SKM-1 (cell line): ENCODE data around the gene RTF1.

Experiments used
- DNase-seq: peaks from one replicate; lab custom pipeline; 2025; ENCODE audit not compliant: unreplicated experiment; lab: John Stamatoyannopoulos, UW

Gene RTF1

GRCh38 chr15:41484937-41485625 lies 68.2 kb downstream of the RTF1 start:
- DNase-seq: no peak

GRCh38 chr15:41486286-41486685 lies 69.4 kb downstream of the RTF1 start:
- no peak for DNase-seq

DNA sequence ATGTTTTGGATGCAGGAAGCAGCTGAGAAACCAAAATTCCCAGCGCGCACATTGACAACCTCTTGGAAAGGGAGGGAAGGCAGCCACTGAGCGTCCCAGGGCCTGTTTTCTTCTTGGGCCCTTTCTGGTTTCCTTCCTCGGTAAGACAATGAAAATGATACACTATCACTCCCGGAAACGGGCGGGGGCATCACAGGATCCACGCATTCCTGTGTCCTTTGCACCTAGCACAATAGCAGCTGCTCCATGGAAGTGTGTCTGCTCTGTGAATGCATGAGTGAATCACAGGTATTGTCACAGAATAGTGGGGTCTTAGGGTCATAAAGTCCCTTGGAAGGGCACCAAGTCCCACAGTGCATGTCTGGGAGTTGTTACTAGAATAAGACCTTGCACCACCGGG lies 70.5 kb downstream of the RTF1 start:
- no peak for DNase-seq

GRCh38 chr15:41487802-41488201 lies 70.9 kb downstream of the RTF1 start:
- no peak for DNase-seq

GRCh38 chr15:41489641-41490040 lies 72.7 kb downstream of the RTF1 start:
- no peak for DNase-seq

GRCh38 chr15:41490355-41490754 lies 73.5 kb downstream of the RTF1 start:
- no peak for DNase-seq

DNA sequence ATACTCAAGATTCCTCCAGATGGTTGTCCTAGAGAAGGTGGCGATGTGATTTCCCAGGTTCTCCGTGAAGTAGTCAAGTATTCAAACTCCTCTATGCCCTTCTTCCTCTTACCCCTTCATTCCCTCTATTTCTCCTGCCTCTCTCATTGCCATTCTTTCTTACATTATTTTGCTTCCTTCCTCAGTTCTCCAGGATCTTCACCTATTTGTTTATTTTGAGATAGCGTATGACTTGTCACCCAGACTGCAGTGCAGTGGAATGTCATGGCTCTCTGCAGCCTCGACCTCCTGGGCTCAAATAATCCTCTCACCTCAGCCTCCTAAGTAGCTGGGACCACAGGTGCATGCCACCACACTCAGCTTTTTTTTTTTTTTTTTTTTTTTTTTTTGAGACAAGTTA lies 75.0 kb downstream of the RTF1 start:
- DNase-seq: no peak

DNA sequence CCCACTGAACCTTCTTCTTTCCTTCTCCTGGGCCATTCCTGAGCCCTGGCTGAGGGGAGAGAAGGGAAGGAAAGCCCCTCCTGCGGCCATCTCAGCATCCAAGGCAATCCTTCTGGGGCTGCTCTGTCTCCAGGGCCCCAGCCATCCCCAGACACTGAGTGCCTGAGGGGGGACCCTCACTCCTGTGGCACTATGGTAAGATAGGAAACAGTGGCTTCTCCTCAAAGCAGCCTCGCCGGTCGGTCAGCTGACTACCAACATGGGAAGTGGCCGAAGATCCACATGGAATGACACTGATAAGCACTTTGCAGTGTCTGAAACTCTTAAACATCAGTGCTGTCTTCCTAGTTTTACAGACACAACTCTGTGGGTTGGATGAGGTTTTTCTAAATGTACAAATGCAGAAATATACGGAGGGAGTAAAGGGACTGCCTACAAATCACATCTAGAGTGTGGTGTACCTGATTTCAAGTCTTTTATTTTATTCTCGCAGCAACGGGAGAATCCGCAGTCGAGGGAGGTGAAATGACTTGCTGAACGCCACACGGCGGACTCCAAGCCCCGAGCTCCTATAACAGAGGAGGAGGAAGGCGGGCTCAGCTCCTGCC lies 75.8 kb downstream of the RTF1 start:
- DNase-seq: no peak

GRCh38 chr15:41493205-41493901 lies 76.5 kb downstream of the RTF1 start, which contains the start of gene ITPKA:
TSS of gene ITPKA (plus strand) at chr15:41493874. CDS start at chr15:41493928, 54 bp downstream.
- DNase-seq: peak; percentile 50

DNA sequence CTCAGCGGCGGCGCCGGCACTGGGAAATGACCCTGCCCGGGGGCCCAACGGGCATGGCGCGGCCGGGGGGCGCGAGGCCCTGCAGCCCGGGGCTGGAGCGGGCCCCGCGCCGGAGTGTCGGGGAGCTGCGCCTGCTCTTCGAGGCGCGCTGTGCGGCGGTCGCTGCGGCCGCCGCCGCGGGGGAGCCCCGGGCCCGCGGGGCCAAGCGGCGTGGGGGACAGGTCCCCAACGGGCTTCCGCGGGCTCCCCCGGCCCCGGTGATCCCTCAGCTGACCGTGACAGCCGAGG lies 77.0 kb downstream of the RTF1 start:
- DNase-seq: no peak

DNA sequence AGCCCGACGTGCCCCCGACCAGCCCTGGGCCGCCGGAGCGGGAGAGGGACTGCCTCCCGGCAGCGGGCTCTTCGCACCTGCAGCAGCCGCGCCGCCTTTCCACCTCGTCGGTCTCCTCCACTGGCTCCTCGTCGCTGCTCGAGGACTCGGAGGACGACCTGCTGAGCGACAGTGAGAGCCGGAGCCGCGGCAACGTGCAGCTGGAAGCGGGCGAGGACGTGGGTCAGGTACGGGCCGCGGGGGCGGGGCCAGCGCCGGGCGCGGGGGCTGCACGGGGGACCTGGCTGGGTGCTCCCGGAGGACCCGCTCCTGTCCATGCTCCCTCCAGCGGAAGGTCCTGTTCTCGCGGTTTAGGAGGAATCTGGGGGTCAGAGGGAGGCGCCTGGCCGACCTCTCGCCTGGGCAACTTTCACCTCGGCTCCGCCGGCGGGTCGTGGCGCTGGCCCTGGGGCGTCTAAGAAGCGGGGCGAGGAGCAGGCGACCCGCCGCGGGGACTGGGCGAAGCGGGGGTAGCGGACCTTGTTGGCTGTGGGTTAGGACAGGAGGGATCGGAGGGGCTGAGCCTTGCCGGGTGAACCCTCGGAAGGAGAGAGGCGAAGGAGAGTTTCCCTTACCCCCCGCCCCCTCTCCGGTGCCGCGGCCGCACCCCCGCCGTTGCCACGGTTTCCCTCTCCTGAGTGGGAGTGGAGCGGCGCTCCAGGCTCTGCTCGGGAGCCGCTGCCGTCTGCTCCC lies 77.5 kb downstream of the RTF1 start:
- DNase-seq: no peak

- DNase-seq: no peak
Measured at GRCh38 chr15:41494922-41495735, 78.2 kb downstream of the RTF1 start.

DNA sequence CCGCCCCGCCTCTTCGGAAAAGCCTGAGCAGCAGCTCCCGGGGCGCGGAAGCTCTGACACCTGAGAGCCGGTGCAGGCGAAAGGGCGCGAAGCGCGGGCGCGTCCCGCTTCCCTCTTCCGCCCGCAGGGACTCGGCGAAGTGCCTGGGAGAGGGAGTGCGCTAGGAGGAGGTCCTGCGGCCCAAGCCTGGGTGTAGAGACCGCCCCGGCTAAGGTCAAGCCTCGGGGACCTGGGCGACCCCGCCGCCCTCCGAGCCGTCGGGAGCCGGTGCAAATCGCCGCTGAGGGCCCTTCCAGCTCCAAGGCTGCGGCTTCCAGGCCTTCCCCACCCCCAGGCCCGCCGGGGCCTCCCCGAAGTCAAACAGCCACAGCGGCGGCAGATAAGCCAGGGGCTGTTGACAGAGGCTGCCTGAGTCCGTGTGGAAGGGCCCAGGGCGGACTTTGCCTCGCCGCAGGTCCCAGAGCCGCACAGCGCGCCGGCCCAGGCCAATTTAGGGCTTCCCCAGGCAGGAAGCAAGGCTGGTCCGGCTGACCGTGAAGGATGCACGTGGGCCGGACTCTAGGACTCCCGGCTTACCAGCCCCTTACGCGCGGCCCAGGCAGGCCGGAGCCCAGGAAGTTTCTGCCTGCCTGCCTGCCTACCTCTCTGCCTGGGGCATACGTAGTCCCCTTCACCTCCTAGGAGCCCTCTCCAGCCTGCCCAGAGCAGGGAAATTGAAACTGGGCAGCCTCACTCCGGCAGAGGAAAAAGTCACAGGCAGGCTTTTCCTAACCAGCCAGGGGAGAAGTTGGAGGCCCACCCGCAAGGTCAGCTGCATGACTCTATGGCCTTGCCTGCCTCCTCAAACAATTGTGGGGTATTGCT lies 79.1 kb downstream of the RTF1 start:
- no peak for DNase-seq

DNA sequence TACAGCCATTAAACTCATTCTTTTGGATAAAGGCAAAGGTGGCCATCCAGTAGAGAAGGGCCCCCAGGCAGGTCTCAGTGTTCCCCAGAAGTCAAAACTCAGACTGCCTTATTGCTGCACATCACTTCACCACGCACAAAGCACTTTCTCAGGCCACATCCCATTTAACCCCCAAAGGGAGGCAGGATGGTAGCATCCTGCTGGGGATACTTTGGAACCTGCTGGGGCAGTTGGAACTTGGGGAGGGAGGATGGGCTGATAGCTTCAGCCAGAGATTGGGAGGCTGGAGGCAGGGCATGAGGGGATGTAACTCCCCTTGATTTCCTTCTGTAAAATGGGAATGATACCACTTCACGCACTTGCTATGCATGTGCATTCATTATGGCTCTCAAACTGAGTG lies 81.8 kb downstream of the RTF1 start:
- DNase-seq: no peak

GRCh38 chr15:41499109-41499851 lies 82.4 kb downstream of the RTF1 start:
- no peak for DNase-seq

- no peak for DNase-seq
Measured at GRCh38 chr15:41501191-41501917, 84.5 kb downstream of the RTF1 start.

GRCh38 chr15:41501931-41502794 lies 85.3 kb downstream of the RTF1 start:
- DNase-seq: no peak
